SW480 (cell line): ENCODE data around the gene GNAS-AS1.

ENCODE experiments used
- DNase-seq: peaks from one replicate; pipeline ENCODE4 v3.0.0-alpha.2; 2016; ENCODE audit warnings: low spot score

Gene GNAS-AS1

DNA sequence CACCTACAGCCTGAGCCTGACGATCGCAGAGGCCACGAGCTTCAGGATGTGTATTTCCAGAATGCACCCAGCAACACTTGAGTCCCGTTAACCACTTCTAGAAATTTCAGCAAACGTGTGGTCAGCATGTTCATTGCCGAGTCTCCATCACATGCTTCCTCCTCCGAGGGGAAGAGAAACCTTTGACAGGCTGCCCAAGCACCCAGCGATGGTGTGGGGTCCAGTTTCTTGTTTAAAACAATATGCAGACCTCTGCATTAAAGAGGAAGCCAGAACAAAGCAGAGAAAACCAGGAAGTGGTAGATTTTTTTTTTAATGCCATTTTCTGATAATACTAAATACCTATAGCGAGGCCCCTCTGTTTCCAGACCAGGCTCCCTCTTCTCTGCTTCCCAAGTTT lies 71.9 kb downstream of the GNAS-AS1 start:
- DNase-seq = no peak

DNA sequence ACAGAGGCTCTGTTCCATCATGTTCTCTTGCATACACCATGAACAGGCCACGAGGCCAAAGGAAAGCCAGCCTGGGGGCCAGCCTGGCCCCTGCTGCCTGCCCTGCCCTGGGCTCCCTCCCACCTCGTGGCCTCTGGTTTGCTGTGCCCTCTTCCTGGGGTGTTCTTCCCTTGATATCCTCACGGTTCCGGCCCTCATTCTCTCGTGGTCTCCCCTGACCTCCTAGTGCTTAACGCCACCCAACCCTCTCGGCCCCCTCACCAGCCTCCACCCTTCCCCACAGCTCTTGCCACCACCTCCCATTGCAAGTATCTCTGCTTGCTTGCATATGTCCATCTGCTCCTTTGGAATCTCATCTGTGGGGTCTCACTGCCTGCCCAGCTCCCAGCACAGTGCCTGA lies 73.0 kb downstream of the GNAS-AS1 start:
- no peak for DNase-seq

DNA sequence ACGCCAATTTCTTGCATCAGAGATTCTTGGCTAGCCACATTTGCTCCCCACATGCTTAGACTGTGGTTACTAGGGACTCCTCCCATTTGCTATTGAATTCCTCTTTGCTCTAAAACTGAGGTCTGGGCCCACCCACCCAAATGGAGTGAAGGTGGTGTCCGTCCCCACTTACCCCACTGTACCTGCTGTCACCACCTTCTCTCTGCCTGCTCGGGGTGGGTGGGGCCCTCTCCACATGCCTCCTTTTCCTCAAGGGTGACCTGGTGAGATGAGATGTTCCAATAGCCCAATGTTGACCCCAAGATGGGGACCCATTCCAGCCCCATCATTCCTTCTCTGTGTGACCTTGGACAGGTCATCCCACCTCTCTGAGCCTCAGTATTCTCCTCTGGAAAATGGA lies 74.6 kb downstream of the GNAS-AS1 start:
- no peak for DNase-seq

DNA sequence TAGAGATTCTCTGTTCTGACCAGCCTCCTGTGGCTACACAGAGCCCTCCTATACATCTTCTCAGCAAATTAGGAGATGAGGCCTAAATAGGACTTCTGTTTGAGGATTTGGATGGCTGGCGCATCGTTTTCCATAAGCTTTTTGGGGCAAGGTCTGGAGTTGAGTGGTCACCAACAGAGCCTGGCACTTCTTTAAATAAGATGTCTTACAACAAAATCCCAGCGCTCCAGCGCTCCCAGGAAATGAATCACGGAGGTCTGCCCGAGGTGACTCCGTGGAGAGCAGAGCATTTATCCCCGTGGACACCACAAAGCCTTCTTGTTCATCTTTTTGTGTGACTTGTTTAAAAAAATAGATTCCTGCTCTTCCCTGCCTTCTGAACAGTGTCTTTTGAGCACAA lies 75.3 kb downstream of the GNAS-AS1 start:
- DNase-seq = no peak

DNA sequence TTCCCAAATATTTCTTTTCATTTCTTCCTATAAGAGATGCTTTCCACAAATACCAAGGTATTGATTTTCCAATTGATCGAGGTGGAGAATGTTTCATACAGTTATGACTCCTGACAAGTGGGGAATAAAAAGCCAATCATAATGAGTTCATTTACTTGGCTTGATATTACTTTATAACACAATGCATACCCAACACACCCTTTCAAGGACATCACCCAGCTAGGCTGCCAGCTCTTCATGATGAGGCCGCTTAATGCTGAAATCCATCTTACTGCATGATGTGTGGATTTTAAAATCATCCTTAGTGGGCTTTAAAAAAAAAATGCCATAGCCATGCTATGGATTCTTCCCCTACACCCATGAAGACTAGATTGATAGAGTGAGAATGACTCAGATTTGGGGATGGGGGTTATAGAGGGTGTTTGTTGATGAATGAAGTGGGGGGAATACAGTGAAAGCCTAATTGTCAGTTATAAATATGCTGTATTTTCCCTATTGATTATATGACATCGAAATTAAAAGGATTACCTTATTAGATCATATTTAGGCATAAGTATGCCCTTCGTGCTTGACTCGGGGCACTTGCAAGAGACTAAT lies 75.9 kb downstream of the GNAS-AS1 start:
- DNase-seq = no peak

DNA sequence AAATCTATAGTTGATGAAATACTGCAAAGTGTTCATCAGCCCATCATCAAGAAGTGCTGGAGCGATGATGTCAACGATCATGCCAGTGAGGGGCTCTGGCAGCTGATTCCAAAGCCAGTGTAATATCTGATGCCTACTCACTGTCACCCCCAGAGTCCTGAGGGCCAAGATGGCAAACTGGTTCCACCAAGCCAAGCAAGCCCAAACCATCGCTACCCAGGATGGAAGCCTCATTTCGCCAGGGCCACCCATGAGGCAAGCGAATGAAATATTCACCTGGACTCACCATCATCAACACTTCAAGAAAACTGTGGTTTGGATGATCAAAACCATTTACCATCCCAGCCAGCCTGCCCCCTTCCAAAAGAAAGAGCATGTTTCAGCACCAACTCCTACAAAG lies 76.5 kb downstream of the GNAS-AS1 start:
- no peak for DNase-seq

DNA sequence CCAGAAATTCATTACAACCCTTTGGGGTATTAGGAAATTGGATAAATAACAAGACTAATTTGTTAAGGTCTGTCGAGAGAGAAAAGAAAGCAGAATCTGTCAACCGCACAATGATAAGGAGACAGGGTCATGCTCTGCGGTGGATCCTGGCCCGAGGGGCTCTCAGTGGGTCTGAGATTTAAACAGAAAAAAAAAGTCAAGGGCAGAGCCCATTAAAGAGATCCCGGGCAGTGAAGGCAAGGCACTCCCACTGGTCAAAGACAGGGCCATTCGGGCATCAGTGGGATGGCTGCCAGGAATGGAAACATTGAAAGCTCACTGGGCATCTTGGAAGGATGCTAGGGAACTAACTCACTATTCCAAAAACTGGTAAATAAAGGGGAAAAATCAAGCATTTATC lies 77.9 kb downstream of the GNAS-AS1 start:
- no peak for DNase-seq
